SHP77 (cell line): ENCODE data around the gene MPND.

Source experiments
- DNase-seq, 2 experiments: peaks; one replicate each; lab custom pipeline; 2025; lab: John Stamatoyannopoulos, UW

The MPND gene

DNA sequence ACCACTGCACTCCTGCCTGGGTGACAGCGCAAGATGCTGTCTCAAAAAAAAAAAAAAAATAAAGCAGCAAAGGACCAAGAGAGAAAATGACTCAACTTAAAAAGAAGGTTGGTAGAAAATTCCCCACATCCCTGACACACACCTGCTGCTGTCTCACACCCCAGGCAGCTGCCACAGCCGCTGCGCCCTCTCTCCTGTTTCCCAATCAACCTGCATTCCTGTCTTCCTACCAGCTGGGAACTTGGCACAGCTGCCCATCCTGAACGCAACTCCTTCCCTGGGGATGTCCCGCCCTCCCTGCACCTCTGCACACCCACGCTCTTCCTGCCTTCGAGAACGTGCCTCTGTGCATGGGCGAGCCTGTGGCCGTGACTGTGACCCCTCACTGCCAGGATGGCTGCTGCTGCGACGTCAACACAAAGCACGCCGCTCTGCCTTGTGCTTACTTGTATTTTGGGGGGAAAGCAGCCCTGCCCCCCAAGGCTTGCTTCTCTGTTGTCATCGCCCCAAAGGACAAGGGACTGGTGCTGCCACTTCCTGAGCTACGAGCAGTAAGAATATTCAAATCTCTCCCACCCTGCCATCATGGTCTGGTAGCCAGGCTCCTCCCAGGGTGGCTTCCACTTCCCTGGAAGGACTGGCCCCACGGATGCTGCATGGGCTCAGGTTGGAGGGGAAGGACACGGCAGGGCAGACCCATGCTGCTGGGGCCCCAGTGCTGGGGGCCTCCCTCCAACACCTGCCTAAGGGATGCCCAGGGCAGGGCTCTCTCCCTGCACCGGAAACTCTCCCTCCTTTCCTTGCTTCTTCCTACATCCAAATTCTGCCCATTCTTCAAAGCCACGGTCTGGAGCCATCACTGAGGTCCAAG, 36.3 kb downstream of the MPND start:
- peak in 1 of 2 experiments; percentile 13 for DNase-seq

DNA sequence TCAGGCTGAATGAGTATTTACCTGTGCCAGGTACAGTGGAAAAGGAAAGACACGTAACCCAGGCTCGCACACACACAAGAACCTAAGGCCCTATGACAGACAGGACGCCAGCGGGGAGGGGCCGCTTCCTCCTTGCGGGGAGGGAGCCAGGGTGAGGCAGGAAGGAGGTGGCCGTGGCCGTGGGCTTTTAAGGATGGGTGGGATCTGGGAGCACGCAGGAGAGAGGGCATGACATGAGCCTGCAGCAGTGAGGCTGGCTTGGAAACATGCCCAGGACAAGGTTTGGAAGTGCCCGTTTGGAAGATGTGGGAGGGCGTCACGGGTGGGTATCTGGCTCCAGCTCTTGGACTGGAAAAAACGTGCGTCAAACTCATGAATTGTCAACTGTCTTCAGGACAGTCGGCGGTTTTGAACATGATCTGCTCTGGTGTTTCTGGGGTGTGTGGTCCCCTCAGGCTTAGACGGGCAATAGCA, 36.9 kb downstream of the MPND start:
- no peak for DNase-seq

GRCh38 chr19:4385291-4386040, 42.1 kb downstream of the MPND start:
- DNase-seq: no peak

GRCh38 chr19:4386041-4386782, 42.9 kb downstream of the MPND start:
- no peak for DNase-seq

GRCh38 chr19:4388337-4389063, 45.1 kb downstream of the MPND start:
- no peak for DNase-seq

- DNase-seq: no peak
These were observed 45.7 kb downstream of the MPND start for GRCh38 chr19:4389064-4389375.

GRCh38 chr19:4389511-4390016, 46.2 kb downstream of the MPND start:
- no peak for DNase-seq

- no peak for DNase-seq
These were observed 46.7 kb downstream of the MPND start for GRCh38 chr19:4390017-4390566.

GRCh38 chr19:4390567-4391305, 47.4 kb downstream of the MPND start:
- no peak for DNase-seq

DNA sequence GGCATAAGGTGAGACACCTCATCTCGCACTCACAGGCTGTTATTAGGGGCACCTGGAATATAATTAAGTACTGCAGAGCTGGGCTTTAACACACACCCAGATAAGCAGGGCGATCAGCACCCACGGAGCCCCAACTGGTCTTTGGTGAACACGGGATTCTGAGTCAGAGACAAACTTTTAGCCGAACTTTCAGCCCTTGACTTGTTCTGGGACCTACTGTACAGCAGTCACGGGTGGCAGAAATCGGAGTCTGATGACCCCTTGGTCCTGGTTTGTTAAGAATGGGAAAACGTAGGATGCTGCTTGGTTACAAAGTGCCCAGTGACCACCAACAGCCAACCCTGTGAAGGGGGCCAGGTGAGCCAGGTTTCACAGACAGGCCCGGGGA, 47.9 kb downstream of the MPND start:
- DNase-seq: no peak

DNA sequence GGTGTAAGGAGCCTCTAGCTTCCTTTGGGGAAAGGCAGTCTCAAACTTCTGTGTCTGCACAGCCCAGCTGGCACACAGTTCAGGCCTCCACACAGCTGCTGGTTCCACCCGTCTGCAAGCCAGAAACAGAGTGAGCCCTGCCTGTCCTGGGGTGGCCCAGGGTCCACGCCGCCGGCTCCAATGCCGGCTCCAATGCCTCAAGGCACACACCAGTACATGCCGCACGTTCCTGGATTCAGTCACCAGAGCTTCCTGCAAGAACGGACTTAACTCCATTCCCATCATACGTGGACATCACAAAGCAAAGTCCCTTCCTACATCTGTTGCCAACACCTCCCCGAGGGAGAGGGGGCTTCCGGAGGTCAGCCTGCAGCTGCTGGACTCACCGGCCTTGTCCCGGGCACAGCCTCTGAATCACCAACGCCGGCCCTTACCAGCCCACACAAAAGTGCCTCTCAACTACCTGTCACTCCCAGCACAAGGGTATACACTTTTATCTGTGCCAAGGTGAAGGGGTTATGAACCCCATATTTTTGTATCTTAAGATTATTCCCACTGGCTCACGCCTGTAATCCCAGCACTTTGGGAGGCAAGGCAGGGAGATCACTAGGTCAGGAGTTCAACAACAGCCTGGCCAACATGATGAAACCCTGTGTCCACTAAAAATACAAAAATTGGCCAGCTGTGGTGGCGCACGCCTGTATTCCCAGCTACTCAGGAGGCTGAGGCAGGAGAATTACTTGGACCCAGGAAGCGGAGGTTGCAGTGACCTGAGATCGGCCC, 48.5 kb downstream of the MPND start:
- no peak for DNase-seq

GRCh38 chr19:4393947-4394590, 50.7 kb downstream of the MPND start:
- DNase-seq: no peak

- DNase-seq: no peak
These were observed 53.8 kb downstream of the MPND start for GRCh38 chr19:4396949-4397783.

DNA sequence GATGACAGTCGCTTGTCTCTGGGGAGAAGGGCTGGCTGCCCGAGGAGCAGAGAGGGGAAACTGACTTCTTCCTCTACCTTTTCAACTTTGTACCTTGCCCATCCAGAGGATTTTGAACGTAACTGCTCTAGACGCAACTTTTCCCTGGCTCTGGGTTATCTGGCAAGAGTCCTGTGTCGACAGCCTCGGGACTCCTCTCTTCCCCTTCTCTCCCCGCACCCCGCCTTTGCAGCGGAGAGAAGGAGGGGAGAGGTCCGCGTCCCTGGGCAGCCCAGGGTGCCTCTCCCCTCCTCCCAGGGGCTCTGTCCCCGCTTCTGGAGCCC, 56.4 kb downstream of the MPND start:
- DNase-seq: peak in 1 of 2 experiments; percentile 21

DNA sequence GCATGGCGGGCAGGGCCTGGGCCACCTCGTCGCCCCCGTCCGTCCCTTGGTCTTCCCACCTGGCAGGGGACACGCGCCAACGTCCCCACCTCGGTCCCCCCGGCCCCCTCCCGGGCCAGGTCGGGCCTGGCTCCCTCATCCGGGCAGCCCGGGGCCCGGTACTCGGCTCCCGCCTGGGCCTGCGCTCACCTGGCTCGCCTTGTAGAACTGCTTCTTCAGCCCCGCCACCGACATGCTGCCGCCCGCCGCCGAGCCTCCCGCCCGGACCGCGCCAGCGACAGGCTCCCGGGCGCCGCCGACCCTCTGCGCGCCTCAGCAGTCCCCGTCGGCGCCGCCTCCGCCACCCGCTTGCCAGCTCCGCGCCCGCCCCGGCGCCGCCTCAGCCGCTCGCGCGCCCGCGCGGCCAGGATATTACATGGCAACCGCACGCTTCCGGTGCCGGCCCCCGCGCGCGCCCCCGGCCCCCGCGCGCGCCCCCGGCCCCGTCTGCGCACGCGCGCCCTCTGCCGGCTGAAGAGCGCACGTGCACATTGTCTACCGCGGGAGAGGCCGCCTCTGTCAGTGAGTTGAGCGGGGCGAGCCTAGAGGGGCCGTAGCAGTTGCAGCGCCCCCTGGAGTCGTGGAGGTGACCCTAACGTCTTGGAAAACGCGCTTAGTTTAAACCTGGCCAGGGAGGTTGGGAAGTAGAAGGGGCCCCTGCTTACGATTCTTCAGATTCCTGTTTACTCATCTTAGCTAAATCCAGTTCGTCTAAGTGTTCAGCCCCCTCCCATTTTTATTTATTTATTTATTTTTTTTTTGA, 57.0 kb downstream of the MPND start, which contains the start of gene SH3GL1:
Gene SH3GL1 (minus strand): TSS at position 413 of the 802 bp plus-strand sequence. CDS start 179 bp downstream, at position 234.
- DNase-seq: peak; percentile 74 to 77

GRCh38 chr19:4401769-4402170, 58.4 kb downstream of the MPND start:
- no peak for DNase-seq

DNA sequence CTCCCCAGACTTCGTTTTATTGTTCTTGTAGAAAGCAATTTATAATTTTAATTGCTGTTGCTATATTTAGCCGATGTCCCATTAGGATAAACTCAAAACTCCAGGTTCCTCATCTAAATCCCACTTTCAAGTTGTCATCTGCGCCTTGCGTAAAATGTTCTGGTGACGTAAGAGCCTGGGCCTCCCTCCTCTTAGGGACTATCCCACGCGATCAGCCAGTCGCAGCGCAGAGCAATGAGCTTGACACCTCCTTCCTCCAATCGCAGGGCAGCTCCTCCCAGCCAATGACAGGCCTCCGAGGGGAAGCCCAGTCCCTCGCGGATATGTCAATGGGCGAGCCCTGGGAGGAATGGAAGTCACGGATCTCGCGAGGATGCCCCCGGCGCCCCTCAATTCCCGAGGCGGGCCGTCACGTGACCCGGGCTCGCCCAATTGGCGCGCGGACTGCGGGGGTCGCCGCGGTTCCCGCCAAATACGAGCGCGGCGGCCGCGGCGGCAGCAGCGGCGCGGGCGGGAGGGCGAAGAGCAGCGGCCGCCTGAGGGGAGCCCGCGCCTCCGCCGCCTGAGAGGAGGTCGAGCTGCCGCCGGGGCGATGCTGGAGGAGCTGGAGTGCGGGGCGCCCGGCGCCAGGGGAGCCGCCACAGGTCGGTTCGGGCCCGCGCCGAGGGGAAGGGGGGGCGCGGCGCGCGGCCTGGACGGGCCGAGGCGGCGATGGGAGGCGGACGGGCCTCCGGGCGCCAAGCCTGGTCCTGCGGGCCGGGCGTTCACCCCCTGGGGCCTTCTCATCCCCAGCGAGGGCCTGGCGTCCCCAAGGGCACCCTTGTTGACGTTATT, 59.0 kb downstream of the MPND start, which contains the start of gene CHAF1A:
Gene CHAF1A (plus strand): TSS at position 470 of the 834 bp plus-strand sequence. CDS start 123 bp downstream, at position 593.
- DNase-seq: peak; percentile 99
